ENCODE measurements around the gene NAT8. TPM values are rescaled to one million over a fixed set of nuclear protein-coding genes. Genes with fewer than 3 reads are reported as not detected.
"Not testable (repeated sequence)": the region's sequence is repeated elsewhere in the genome, so short reads cannot be mapped to it uniquely, and the experiment has no call there.

Gene NAT8
- total and polyA plus RNA-seq, 4 donors = not detected

- H3K36me3 ChIP-seq (ENCODE audit: control insufficient read depth in 4 of 4, insufficient read depth in 4 of 4, low read length in 4 of 4); H3K27ac ChIP-seq (ENCODE audit: low read depth in 1 of 2, low read length in 1 of 2); H3K9me3 ChIP-seq (ENCODE audit: control insufficient read depth in 4 of 4, insufficient read depth in 3 of 4, low read length in 3 of 4); H3K27me3 ChIP-seq (ENCODE audit: control insufficient read depth in 3 of 3, insufficient read depth in 3 of 3, low read length in 2 of 3); H3K9ac ChIP-seq (ENCODE audit: insufficient read depth in 1 of 2, low read length in 2 of 2); H3K4me3 ChIP-seq; H3K4me1 ChIP-seq (ENCODE audit: control insufficient read depth in 5 of 5, insufficient read depth in 5 of 5, low read length in 5 of 5); ATAC-seq (ENCODE audit: insufficient read depth, low FRiP score): not testable (repeated sequence)
- TF ChIP-seq CTCF (IDR thresholded peaks at IDR 0.05; ENCODE audit: control extremely low read depth, extremely low read depth) = peak; percentile 10
- peak in 2 of 3 donors; percentile 52 to 58 for DNase-seq
- 27 to 33% methylated on average over 5 of the region's 5 CpGs for WGBS, 2 donors
Measured at GRCh38 chr2:73679951-73680571, 37.8 kb upstream of the NAT8 start.

GRCh38 chr2:73679237-73679636 lies 37.0 kb upstream of the NAT8 start:
- WGBS, 2 donors = 72 to 78% methylated on average over 2 of the region's 2 CpGs
- not testable (repeated sequence) for ATAC-seq (ENCODE audit: insufficient read depth, low FRiP score); H3K4me3 ChIP-seq; H3K9ac ChIP-seq (ENCODE audit: insufficient read depth in 1 of 2, low read length in 2 of 2); H3K9me3 ChIP-seq (ENCODE audit: control insufficient read depth in 4 of 4, insufficient read depth in 3 of 4, low read length in 3 of 4); DNase-seq; H3K27me3 ChIP-seq (ENCODE audit: control insufficient read depth in 3 of 3, insufficient read depth in 3 of 3, low read length in 2 of 3); H3K4me1 ChIP-seq (ENCODE audit: control insufficient read depth in 5 of 5, insufficient read depth in 5 of 5, low read length in 5 of 5); H3K36me3 ChIP-seq (ENCODE audit: control insufficient read depth in 4 of 4, insufficient read depth in 4 of 4, low read length in 4 of 4); H3K27ac ChIP-seq (ENCODE audit: low read depth in 1 of 2, low read length in 1 of 2)

GRCh38 chr2:73678008-73678407 lies 35.8 kb upstream of the NAT8 start:
- not testable (repeated sequence) for H3K27me3 ChIP-seq (ENCODE audit: control insufficient read depth in 3 of 3, insufficient read depth in 3 of 3, low read length in 2 of 3); H3K36me3 ChIP-seq (ENCODE audit: control insufficient read depth in 4 of 4, insufficient read depth in 4 of 4, low read length in 4 of 4); H3K9ac ChIP-seq (ENCODE audit: insufficient read depth in 1 of 2, low read length in 2 of 2); H3K9me3 ChIP-seq (ENCODE audit: control insufficient read depth in 4 of 4, insufficient read depth in 3 of 4, low read length in 3 of 4); H3K4me1 ChIP-seq (ENCODE audit: control insufficient read depth in 5 of 5, insufficient read depth in 5 of 5, low read length in 5 of 5); H3K4me3 ChIP-seq; H3K27ac ChIP-seq (ENCODE audit: low read depth in 1 of 2, low read length in 1 of 2); ATAC-seq (ENCODE audit: insufficient read depth, low FRiP score); DNase-seq
- WGBS, 2 donors = 38 to 45% methylated on average over 2 of the region's 2 CpGs

- ATAC-seq (ENCODE audit: insufficient read depth, low FRiP score); H3K36me3 ChIP-seq (ENCODE audit: control insufficient read depth in 4 of 4, insufficient read depth in 4 of 4, low read length in 4 of 4); H3K9ac ChIP-seq (ENCODE audit: insufficient read depth in 1 of 2, low read length in 2 of 2); DNase-seq; H3K4me1 ChIP-seq (ENCODE audit: control insufficient read depth in 5 of 5, insufficient read depth in 5 of 5, low read length in 5 of 5); H3K27ac ChIP-seq (ENCODE audit: low read depth in 1 of 2, low read length in 1 of 2); H3K27me3 ChIP-seq (ENCODE audit: control insufficient read depth in 3 of 3, insufficient read depth in 3 of 3, low read length in 2 of 3); H3K9me3 ChIP-seq (ENCODE audit: control insufficient read depth in 4 of 4, insufficient read depth in 3 of 4, low read length in 3 of 4); H3K4me3 ChIP-seq: not testable (repeated sequence)
- WGBS, 2 donors = 72 to 84% methylated on average over 5 to 6 of the region's 6 CpGs
Measured at GRCh38 chr2:73676211-73676610, 34.0 kb upstream of the NAT8 start.

GRCh38 chr2:73674696-73675157 lies 32.5 kb upstream of the NAT8 start:
- H3K27ac ChIP-seq (ENCODE audit: low read depth in 1 of 2, low read length in 1 of 2); DNase-seq; H3K36me3 ChIP-seq (ENCODE audit: control insufficient read depth in 4 of 4, insufficient read depth in 4 of 4, low read length in 4 of 4); H3K9ac ChIP-seq (ENCODE audit: insufficient read depth in 1 of 2, low read length in 2 of 2); H3K4me3 ChIP-seq; H3K9me3 ChIP-seq (ENCODE audit: control insufficient read depth in 4 of 4, insufficient read depth in 3 of 4, low read length in 3 of 4); ATAC-seq (ENCODE audit: insufficient read depth, low FRiP score); H3K27me3 ChIP-seq (ENCODE audit: control insufficient read depth in 3 of 3, insufficient read depth in 3 of 3, low read length in 2 of 3); H3K4me1 ChIP-seq (ENCODE audit: control insufficient read depth in 5 of 5, insufficient read depth in 5 of 5, low read length in 5 of 5): not testable (repeated sequence)
- WGBS, 2 donors = 44 to 56% methylated on average over 1 of the region's 1 CpG

GRCh38 chr2:73669976-73670375 lies 27.8 kb upstream of the NAT8 start:
- not testable (repeated sequence) for H3K9me3 ChIP-seq (ENCODE audit: control insufficient read depth in 4 of 4, insufficient read depth in 3 of 4, low read length in 3 of 4); H3K4me1 ChIP-seq (ENCODE audit: control insufficient read depth in 5 of 5, insufficient read depth in 5 of 5, low read length in 5 of 5); H3K27me3 ChIP-seq (ENCODE audit: control insufficient read depth in 3 of 3, insufficient read depth in 3 of 3, low read length in 2 of 3); H3K9ac ChIP-seq (ENCODE audit: insufficient read depth in 1 of 2, low read length in 2 of 2); H3K36me3 ChIP-seq (ENCODE audit: control insufficient read depth in 4 of 4, insufficient read depth in 4 of 4, low read length in 4 of 4); DNase-seq; H3K4me3 ChIP-seq; H3K27ac ChIP-seq (ENCODE audit: low read depth in 1 of 2, low read length in 1 of 2); ATAC-seq (ENCODE audit: insufficient read depth, low FRiP score)
- 82 to 92% methylated on average over 6 of the region's 6 CpGs for WGBS, 2 donors

- H3K36me3 ChIP-seq (ENCODE audit: control insufficient read depth in 4 of 4, insufficient read depth in 4 of 4, low read length in 4 of 4); H3K9me3 ChIP-seq (ENCODE audit: control insufficient read depth in 4 of 4, insufficient read depth in 3 of 4, low read length in 3 of 4); H3K27me3 ChIP-seq (ENCODE audit: control insufficient read depth in 3 of 3, insufficient read depth in 3 of 3, low read length in 2 of 3); H3K27ac ChIP-seq (ENCODE audit: low read depth in 1 of 2, low read length in 1 of 2); H3K4me3 ChIP-seq; DNase-seq; H3K4me1 ChIP-seq (ENCODE audit: control insufficient read depth in 5 of 5, insufficient read depth in 5 of 5, low read length in 5 of 5); ATAC-seq (ENCODE audit: insufficient read depth, low FRiP score); H3K9ac ChIP-seq (ENCODE audit: insufficient read depth in 1 of 2, low read length in 2 of 2): not testable (repeated sequence)
- WGBS, 2 donors = 95 to 98% methylated on average over 3 of the region's 3 CpGs
Measured at GRCh38 chr2:73667239-73667638, 25.0 kb upstream of the NAT8 start.
